ENCODE measurements around the gene PCDHGA10.

GRCh38 chr5:141465351-141465750 is 52.6 kb downstream of the PCDHGA10 start:
- TF ChIP-seq ZNF518A (tag by site-specific recombination; conservative IDR thresholded peaks at IDR 0.05; ENCODE audit: low read depth), result no peak
- no peak for TF ChIP-seq ZNF488 (tag by site-specific recombination; IDR thresholded peaks at IDR 0.05)
- TF ChIP-seq ZBTB17 (tag by site-specific recombination; IDR thresholded peaks at IDR 0.05), result no peak
- TF ChIP-seq ZIC2 (tag by site-specific recombination; IDR thresholded peaks at IDR 0.05), result no peak
- no peak for TF ChIP-seq ZNF501 (tag by site-specific recombination; IDR thresholded peaks at IDR 0.05)
- no peak for TF ChIP-seq ZNF76 (tag by site-specific recombination; IDR thresholded peaks at IDR 0.05; ENCODE audit: borderline replicate concordance, low read depth)

Measured in HEK293 (cell line).